ENCODE measurements around the gene SMC3. TPM values are rescaled to one million over a fixed set of nuclear protein-coding genes. Genes with fewer than 3 reads are reported as not detected.

SMC3 gene
- total and polyA plus RNA-seq, 2 experiments from 2014 or later = 72.3 to 320 TPM

GRCh38 chr10:110618230-110618610, 50.7 kb downstream of the SMC3 start (continued):
- no peak for TF ChIP-seq ZNF462 (CRISPR knock-in tag; IDR thresholded peaks at IDR 0.05)

- Histone ChIP-seq H3K9me2 (ENCODE audit: insufficient read depth) (peaks cover 3% of the 10 kb centered on the region), H3K4me2 (no peak overlapping the region), H2AFZ (no peak overlapping the region), H3F3A (replicated peaks; ENCODE audit: low read depth) (no peaks in the 10 kb centered on the region), H3K27me3 (ENCODE audit: insufficient read depth) (no peaks in the 10 kb centered on the region), H3K4me1 (ENCODE audit: insufficient read depth) (no peaks in the 10 kb centered on the region), H3K79me2 (replicated peaks; ENCODE audit: insufficient read depth) (no peaks in the 10 kb centered on the region), H4K20me1 (replicated peaks; ENCODE audit: insufficient read depth) (no peaks in the 10 kb centered on the region), H3K27ac (ENCODE audit: low read depth) (no peak overlapping the region), H3K4me3 (no peak overlapping the region), H3K36me3 (ENCODE audit: insufficient read depth) (no peaks in the 10 kb centered on the region)
- no peaks in the 10 kb centered on the region for H3K9me3 Mint-ChIP-seq
- peaks cover 2% of the 10 kb centered on the region for H3K27me3 Mint-ChIP-seq (ENCODE audit: insufficient read depth, low read depth, poor library complexity)
- H3K27ac Mint-ChIP-seq = no peak overlapping the region
- H3K4me3 Mint-ChIP-seq = no peak overlapping the region
- no peaks in the 10 kb centered on the region for H3K4me1 Mint-ChIP-seq
- no peaks in the 10 kb centered on the region for H3K36me3 Mint-ChIP-seq (ENCODE audit: low read depth)
- DNase-seq (ENCODE audit: low spot score) (no peak), ATAC-seq (peak; percentile 49; the same call in 2 of the 3 replicates)
- TF ChIP-seq EZH2 (IDR thresholded peaks at IDR 0.05; ENCODE audit: low read depth, unreplicated experiment) (no peak), REST (IDR thresholded peaks at IDR 0.05; ENCODE audit: unreplicated experiment) (no peak), CTCF (conservative IDR thresholded peaks at IDR 0.05; ENCODE audit: low read depth in 2 of 2) (no peak), ZNF114 (CRISPR knock-in tag; IDR thresholded peaks at IDR 0.05) (no peak), CREB1 (CRISPR knock-in tag; IDR thresholded peaks at IDR 0.05; ENCODE audit: low read depth) (no peak), POLR2AphosphoS5 (IDR thresholded peaks at IDR 0.05; ENCODE audit: low read depth) (no peak), EZH2phosphoT487 (IDR thresholded peaks at IDR 0.05; ENCODE audit: unreplicated experiment) (no peak), ZNF331 (CRISPR knock-in tag; IDR thresholded peaks at IDR 0.05; ENCODE audit: low read depth) (no peak)
- TF ChIP-seq, protein P1, sequence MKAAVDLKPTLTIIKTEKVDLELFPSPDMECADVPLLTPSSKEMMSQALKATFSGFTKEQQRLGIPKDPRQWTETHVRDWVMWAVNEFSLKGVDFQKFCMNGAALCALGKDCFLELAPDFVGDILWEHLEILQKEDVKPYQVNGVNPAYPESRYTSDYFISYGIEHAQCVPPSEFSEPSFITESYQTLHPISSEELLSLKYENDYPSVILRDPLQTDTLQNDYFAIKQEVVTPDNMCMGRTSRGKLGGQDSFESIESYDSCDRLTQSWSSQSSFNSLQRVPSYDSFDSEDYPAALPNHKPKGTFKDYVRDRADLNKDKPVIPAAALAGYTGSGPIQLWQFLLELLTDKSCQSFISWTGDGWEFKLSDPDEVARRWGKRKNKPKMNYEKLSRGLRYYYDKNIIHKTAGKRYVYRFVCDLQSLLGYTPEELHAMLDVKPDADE (IDR thresholded peaks at IDR 0.05) = no peak
Observed at GRCh38 chr10:110619514-110620397, 52.3 kb downstream of the SMC3 start.

Measured in GM23338 (cell line).